Stimulated activated naive B cell treated with anti-CD40 and anti-IgM and Interleukin-4, amounts not matched to agents 10 μg/mL and 1 μg/mL and 100 μg/mL, for 72 hours (primary cell): ENCODE measurements around the gene IL27RA.
"Not testable (repeated sequence)": the region's sequence is repeated elsewhere in the genome, so short reads cannot be mapped to it uniquely, and the experiment has no call there.

Source experiments
- ATAC-seq, 2 donors: fragments of 150-1000 bp; cut with Tn5 transposase; replicated peaks; 2 replicates each; pipeline ENCODE4 v1.10.0; 2021; ENCODE audit warnings: moderate library complexity in 1 of 2
- DNase-seq: peaks from one replicate; pipeline ENCODE4 v3.0.0; 2021
- H3K27ac Mint-ChIP-seq: one replicate; pipeline ENCODE4 v1.8.0; 2022; ENCODE audit warnings: mild to moderate bottlenecking, mixed read lengths
- H3K27me3 Mint-ChIP-seq, 2 donors: one replicate each; pipeline ENCODE4 v1.8.0; 2022; ENCODE audit warnings: mixed read lengths in 2 of 2
- H3K36me3 Mint-ChIP-seq, 2 donors: one replicate each; pipeline ENCODE4 v1.8.0; 2022; ENCODE audit warnings: mixed read lengths in 2 of 2, mild to moderate bottlenecking in 1 of 2
- H3K4me1 Mint-ChIP-seq, 2 donors: one replicate each; pipeline ENCODE4 v1.8.0; 2022; ENCODE audit warnings: mixed read lengths in 2 of 2, mild to moderate bottlenecking in 1 of 2
- H3K4me3 Mint-ChIP-seq, 2 donors: one replicate each; pipeline ENCODE4 v1.8.0; 2022; ENCODE audit warnings: mild to moderate bottlenecking in 2 of 2, mixed read lengths in 2 of 2, moderate library complexity in 1 of 2
- H3K9me3 Mint-ChIP-seq, 2 donors: one replicate each; pipeline ENCODE4 v1.8.0; 2022; ENCODE audit warnings: mixed read lengths in 2 of 2, mild to moderate bottlenecking in 1 of 2

IL27RA gene

DNA sequence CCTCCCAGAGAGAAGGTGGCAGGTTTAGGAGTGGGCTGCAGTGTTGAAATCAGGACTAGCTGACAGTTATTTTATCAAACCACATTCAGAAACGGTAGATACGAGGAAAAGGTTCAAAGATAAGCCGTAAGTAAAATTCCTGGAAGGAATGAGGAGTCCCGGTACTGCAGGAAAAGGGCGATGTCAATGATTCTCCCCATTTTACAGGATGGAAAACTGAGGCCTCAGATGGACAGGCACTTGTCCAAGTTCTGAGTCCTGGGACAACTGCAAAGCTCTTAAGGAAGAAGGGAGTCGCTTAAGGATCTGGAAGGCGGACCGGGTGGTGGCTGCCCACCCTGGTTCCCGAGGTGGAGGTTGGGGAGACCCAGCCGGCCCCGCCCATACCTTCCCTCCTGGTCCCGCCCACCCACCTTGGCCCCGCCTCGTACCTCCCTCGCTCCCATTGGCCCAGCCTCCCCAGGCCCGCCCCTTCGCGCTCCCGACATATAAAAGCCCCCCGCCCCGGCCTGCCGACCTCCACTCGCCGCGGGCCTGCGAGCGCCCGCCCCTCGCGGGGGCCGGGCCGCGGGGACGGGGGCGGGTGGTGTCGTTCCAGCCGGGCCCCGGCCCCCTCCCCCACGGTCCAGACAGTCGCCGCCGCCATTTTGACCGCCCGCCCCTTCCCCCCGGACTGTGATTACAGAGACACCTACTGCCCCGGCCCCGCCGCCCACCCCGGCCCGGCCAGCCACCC lies 26.0 kb upstream of the IL27RA start:
- no peaks in the 10 kb centered on the region for H3K9me3 Mint-ChIP-seq
- peak; percentile 44 to 59 for ATAC-seq
- peak; percentile 76 for DNase-seq
- no peaks in the 10 kb centered on the region for H3K27me3 Mint-ChIP-seq
- H3K4me3 Mint-ChIP-seq: peak overlapping the region; percentile 88 to 89
- H3K4me1 Mint-ChIP-seq: peaks cover 38 to 57% of the 10 kb centered on the region in 2 donors
- peaks cover 3 to 4% of the 10 kb centered on the region in 2 donors for H3K36me3 Mint-ChIP-seq
- peak overlapping the region; percentile 92 for H3K27ac Mint-ChIP-seq

DNA sequence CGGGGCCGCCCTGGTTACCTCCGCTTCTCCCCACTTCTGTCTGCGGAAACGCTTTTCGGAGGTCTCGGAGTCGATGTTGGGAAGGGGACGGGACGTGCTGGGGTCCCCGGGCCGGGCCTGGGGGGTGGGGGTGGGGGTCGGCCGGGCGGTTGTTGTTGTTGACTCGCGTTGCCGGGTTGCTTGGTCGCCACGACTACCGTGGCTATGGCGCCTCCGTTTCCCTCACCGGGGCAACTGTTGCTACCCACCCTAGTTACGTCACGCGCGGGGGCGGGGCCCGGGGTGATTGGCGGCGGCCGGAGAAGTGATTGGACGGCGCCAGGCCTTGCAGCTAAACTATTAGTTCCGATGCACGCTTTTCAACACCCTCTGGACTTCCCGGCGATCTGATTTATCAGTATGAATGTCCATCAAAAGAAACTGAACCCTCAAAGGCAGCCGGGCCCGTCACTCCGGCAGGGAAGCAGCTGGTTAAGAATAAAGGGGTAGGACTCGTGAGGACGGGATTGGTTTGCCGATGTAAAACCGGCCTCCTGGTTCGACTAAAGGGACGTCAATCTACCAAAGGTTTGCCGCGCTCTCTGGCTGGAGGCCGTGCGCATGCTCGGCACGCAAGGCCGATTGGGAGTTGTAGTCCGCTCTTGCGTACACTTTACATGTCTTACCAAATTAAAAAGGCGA lies 25.3 kb upstream of the IL27RA start, which contains the start of gene RFX1:
TSS of gene RFX1 (minus strand) at position 236 of the 681 bp plus-strand sequence. CDS start 12,477 bp downstream, outside the sequence.
- H3K4me3 Mint-ChIP-seq: peak within 1 kb of the TSS; percentile 88 to 89
- no peaks in the 10 kb centered on the region for H3K9me3 Mint-ChIP-seq
- DNase-seq: peak; percentile 99
- no peaks in the 10 kb centered on the region for H3K27me3 Mint-ChIP-seq
- peaks cover 33 to 50% of the 10 kb centered on the region in 2 donors for H3K4me1 Mint-ChIP-seq
- ATAC-seq: peak; percentile 83 to 84
- H3K36me3 Mint-ChIP-seq: peaks cover 0 to 3% of the 10 kb centered on the region in 2 donors
- peak within 1 kb of the TSS; percentile 99 for H3K27ac Mint-ChIP-seq

DNA sequence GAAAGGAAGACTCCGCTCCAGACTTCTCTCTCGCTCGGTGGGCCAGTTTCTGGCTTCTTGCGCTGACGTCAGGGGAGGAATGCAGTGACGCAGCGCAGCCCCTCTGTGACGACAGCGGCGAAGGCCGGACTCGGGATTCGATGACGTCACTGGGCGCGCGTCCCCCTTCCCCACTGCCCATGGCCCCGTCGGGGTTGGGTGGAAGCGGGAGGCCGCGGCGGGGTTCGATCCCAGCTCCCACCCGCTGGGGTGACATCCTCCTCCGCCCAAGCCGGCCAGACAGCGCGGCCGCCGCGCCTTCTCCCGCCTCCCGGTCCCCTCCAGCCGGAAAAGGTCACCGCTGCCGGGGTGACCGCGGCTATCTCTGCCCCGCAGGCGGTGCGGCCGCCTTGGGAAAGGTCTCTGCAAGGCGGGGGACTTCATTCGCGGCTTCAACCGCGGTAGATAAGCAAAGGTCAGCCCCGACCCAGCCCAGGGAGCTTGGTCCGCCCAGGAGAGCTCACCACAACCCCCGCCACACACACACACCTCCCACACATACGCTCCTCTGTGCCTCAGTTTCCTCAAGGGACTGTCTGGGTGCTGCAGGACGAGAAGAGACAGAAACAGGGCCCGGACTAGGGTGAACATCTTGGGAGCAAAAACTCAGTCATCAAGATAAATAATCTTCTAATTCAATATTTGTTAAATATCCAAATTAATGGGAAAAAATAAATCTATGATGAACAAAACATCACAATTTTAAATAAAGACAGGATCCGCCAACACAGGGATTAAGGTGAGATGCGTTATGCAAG lies 24.6 kb upstream of the IL27RA start:
- DNase-seq (no peak), ATAC-seq (peak; percentile 26 to 35)
- peaks cover 0 to 3% of the 10 kb centered on the region in 2 donors for H3K36me3 Mint-ChIP-seq
- H3K4me1 Mint-ChIP-seq: peaks cover 32 to 45% of the 10 kb centered on the region in 2 donors
- peak overlapping the region; percentile 88 to 89 for H3K4me3 Mint-ChIP-seq
- no peaks in the 10 kb centered on the region for H3K9me3 Mint-ChIP-seq
- H3K27me3 Mint-ChIP-seq: no peaks in the 10 kb centered on the region
- peak overlapping the region; percentile 99 for H3K27ac Mint-ChIP-seq

DNA sequence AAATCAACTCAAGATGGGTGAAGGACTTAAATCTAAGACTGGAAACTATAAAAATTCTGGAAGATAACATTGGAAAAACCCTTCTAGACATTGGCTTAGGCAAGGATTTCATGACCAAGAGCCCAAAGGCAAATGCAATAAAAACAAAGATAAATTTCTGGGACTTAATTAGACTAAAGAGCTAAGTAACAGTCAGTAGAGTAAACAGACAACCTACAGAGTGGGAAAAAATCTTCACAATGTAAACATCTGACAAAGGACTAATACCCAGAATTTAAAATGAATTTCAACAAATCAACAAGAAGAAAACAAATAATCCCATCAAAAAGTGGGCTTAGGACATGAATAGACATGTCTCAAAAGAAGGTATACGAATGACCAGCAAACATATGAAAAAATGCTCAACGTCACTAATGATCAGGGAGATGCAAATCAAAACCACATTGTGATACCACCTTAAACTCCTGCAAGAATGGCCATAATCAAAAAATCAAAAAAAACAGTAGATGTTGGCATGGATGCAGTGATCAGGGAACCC lies 19.1 kb upstream of the IL27RA start:
- H3K27me3 Mint-ChIP-seq: no peaks in the 10 kb centered on the region
- H3K4me1 Mint-ChIP-seq: peaks cover 10 to 19% of the 10 kb centered on the region in 2 donors
- H3K36me3 Mint-ChIP-seq: no peaks in the 10 kb centered on the region
- H3K27ac Mint-ChIP-seq: no peak overlapping the region
- H3K9me3 Mint-ChIP-seq: no peaks in the 10 kb centered on the region
- no peak for DNase-seq
- ATAC-seq: no peak
- no peak overlapping the region for H3K4me3 Mint-ChIP-seq

DNA sequence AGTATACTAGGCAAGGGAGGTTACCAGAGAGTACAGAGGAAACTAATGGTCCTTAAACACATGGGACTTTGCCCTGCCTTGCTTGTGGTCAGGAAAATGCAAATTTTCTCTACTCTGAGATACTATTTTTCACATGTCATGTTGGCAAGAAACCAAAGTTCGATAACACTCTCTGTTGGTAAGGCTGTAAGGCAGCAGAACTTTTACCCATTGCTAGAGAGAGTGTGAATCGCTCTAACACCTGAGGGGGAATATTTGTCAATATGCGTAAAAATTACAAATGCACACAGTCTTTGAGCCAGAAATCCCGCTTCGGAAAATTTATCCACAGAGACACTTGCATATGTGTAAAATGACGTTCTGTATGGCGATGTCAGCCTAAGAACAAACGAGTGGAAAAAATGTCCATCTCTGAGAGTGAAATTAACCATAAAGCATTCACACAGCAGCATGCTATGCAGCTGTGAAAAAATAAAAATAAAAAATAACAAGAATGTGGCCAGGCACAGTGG lies 16.0 kb upstream of the IL27RA start:
- ATAC-seq (peak; percentile 92 to 94), DNase-seq (no peak)
- no peaks in the 10 kb centered on the region for H3K27me3 Mint-ChIP-seq
- H3K36me3 Mint-ChIP-seq: no peaks in the 10 kb centered on the region
- H3K4me3 Mint-ChIP-seq: peak overlapping the region in 1 of 2 donors; percentile 14
- no peaks in the 10 kb centered on the region for H3K9me3 Mint-ChIP-seq
- peak overlapping the region; percentile 34 for H3K27ac Mint-ChIP-seq
- peaks cover 15 to 32% of the 10 kb centered on the region in 2 donors for H3K4me1 Mint-ChIP-seq

DNA sequence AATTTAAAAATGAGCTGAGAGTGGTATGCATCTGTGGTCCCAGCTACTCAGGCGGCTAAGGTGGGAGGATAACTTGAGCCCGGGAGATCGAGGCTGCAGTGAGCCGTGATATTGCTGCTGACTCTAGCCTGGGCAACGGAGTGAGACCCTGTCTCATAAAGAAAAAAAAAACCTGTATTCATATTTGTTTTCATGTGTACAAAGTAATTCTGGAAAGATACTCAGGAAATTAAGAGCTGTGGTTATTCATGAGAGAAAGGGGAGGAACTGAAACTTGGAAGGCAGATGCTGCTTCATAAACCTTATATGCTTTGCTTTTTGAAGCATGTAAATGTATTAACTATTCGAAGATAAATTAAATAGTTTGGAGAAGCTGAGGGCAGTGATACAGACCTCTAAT lies 12.5 kb upstream of the IL27RA start:
- H3K27me3 Mint-ChIP-seq: no peaks in the 10 kb centered on the region
- H3K27ac Mint-ChIP-seq: peak overlapping the region; percentile 10
- no peaks in the 10 kb centered on the region for H3K9me3 Mint-ChIP-seq
- peak overlapping the region; percentile 57 to 68 for H3K4me3 Mint-ChIP-seq
- DNase-seq: no peak
- H3K36me3 Mint-ChIP-seq: no peaks in the 10 kb centered on the region
- peaks cover 23 to 46% of the 10 kb centered on the region in 2 donors for H3K4me1 Mint-ChIP-seq
- peak; percentile 40 to 51 for ATAC-seq

DNA sequence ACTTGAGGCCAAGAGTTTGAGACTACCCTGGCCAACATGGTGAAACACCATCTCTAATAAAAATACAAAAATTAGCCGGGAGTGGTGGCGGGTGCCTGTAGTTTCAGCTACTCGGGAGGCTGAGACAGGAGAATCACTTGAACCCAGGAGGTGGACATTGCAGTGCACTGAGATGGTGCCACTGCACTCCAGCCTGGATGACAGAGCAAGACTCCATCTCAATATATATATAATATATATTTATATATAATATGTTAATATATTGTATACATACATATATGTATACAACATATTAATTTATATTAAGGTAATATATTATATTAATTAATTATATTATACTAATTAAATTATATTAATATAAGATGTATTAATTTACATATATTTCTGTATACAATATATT lies 11.8 kb upstream of the IL27RA start:
- peaks cover 21 to 41% of the 10 kb centered on the region in 2 donors for H3K4me1 Mint-ChIP-seq
- not testable (repeated sequence) for H3K4me3 Mint-ChIP-seq, DNase-seq, H3K27me3 Mint-ChIP-seq, H3K36me3 Mint-ChIP-seq, H3K9me3 Mint-ChIP-seq, H3K27ac Mint-ChIP-seq, ATAC-seq

DNA sequence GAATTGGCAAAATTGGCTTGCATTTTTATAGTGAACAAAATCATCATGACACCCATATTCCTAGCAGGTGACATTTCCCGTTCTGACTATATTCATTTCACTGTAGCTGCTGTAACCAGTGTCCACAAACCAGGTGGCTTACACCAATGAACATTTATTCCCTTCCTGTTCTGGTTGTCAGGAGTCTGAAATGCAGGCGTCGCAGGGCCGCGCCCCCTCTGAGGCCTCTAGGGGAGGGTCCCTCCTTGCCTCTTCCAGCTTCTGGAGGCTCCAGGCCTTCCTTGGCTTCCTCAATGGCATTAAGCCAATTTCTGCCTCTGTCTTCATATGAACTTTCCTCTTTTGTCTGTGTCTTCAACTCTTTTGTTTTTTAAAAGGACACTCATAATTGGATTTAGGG lies 10.1 kb upstream of the IL27RA start:
- peaks cover 18 to 34% of the 10 kb centered on the region in 2 donors for H3K4me1 Mint-ChIP-seq
- H3K4me3 Mint-ChIP-seq: no peak overlapping the region
- H3K27ac Mint-ChIP-seq: no peak overlapping the region
- H3K27me3 Mint-ChIP-seq: no peaks in the 10 kb centered on the region
- H3K9me3 Mint-ChIP-seq: no peaks in the 10 kb centered on the region
- DNase-seq (no peak), ATAC-seq (no peak)
- H3K36me3 Mint-ChIP-seq: no peaks in the 10 kb centered on the region

DNA sequence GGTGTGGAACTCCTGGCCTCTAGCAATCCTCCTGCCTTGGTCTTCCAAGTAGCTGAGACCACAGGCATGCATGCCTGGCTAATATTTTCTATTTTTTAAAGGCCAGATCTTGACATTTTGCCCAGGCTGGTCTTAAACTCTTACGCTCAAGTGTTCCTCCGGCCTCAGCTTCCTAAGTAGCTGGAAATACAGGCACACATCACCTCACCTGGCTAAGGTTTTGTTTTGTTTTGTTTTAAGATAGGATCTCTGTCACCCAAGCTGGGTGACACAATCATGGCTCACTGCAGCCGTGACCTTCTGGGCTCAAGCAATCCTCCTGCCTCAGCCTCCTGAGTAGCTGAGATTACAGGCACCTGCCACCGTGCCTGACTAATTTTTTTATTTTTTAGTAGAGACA lies 9.1 kb upstream of the IL27RA start:
- no peak overlapping the region for H3K27ac Mint-ChIP-seq
- H3K36me3 Mint-ChIP-seq: no peaks in the 10 kb centered on the region
- no peak for DNase-seq

DNA sequence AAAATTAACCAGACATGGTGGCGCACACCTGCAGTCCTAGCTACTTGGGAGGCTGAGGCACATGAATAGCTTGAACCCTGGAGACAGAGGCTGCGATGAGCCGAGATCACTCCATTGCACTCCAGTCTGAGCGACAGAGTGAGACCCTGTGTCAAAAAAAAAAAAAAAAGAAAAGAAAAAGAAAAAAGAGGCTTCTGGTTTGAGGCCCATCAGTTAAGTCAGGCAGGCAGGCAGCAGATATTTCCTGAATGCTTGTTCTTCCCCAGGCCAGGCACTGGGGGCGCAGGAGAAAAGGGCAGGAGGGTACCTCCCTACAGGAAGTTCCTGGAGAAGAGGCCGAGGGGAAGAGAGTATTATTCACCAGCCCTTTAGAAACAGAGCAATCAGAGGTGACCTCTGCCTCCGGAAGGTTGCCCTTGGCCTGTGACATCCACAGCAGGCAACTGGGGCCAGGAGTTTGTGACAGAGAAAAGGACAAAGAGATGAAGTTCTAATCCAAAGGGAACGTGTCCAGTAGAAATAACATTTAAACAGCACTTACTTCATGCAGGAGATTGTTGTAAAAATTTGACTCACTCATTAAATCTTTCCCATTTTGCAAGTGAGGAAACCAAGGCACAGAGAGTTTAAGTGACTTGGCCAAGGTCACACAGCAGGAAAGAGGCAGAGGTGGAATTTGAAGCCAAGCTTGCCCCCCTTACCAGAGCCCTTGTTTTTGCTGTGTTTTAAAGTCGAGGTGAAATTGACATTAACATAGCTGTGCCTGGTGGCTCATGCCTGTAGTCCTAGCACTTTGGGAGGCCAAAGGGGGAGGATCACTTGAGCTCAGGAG lies 7.9 kb upstream of the IL27RA start:
- ATAC-seq (peak; percentile 63 to 69), DNase-seq (no peak)
- Mint-ChIP-seq H3K36me3 (no peaks in the 10 kb centered on the region), H3K4me1 (peaks cover 20 to 34% of the 10 kb centered on the region in 2 donors), H3K4me3 (no peak overlapping the region), H3K27ac (peak overlapping the region; percentile 81), H3K9me3 (no peaks in the 10 kb centered on the region), H3K27me3 (no peaks in the 10 kb centered on the region)

More for the DNA sequence above, 9.1 kb upstream of the IL27RA start:
- H3K27me3 Mint-ChIP-seq: no peaks in the 10 kb centered on the region
- H3K4me3 Mint-ChIP-seq: no peak overlapping the region
- H3K9me3 Mint-ChIP-seq: no peaks in the 10 kb centered on the region
- no peak for ATAC-seq
- H3K4me1 Mint-ChIP-seq: peaks cover 18 to 34% of the 10 kb centered on the region in 2 donors

DNA sequence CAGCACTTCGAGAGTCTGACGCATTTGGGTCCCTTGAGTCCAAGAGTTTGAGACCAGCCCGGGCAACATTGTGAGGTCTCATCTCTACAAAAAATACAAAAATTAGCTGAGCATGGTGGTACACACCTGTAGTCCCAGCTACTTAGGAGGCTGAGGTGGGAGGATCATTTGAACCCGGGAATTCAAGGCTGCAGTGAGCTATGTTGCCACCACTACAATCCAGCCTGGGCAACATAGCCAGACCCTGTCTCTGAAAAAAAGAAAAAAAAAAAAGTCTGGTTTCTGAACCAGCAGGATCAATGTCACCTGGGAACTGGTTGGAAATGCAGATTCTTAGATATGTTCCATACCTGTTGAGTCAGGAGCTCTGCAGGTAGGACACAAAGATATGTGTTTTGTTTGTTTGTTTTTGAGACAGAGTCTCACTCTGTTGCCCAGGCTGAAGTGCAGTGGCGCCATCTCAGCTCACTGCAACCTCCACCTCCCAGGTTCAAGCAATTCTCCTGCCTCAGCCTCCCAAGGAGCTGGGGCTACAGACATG lies 4.8 kb upstream of the IL27RA start:
- DNase-seq: not testable (repeated sequence)

DNA sequence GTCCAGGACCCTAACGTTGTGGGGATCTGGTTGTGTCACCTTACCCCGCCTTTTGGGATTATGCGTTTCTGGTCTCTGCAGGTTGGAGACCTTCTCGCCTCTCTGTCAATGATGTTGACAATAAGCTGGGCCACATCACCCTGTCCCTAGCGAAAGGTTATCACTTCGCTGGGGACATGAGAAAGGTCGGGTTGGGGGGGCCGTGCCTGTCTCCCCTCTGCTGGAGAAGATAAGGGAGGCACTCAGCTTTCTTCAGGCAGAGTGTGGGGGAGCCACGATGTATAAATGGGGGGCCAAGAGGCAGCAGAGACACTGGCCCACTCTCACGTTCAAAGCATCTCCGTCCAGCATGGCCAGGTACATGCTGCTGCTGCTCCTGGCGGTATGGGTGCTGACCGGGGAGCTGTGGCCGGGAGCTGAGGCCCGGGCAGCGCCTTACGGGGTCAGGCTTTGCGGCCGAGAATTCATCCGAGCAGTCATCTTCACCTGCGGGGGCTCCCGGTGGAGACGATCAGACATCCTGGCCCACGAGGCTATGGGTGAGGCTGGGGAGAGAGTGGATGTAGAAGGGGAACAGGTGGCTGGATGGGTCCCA lies 3.6 kb upstream of the IL27RA start, which contains the start of gene RLN3:
TSS of gene RLN3 (plus strand) at position 293 of the 595 bp plus-strand sequence. CDS start at position 350, 57 bp downstream.
- no peak for ATAC-seq
- H3K27ac Mint-ChIP-seq: no peak within 1 kb of the TSS
- no peak for DNase-seq
- H3K4me1 Mint-ChIP-seq: peaks cover 28 to 44% of the 10 kb centered on the region in 2 donors
- H3K9me3 Mint-ChIP-seq: no peaks in the 10 kb centered on the region
- no peak within 1 kb of the TSS for H3K4me3 Mint-ChIP-seq
- peaks cover 0 to 1% of the 10 kb centered on the region in 2 donors for H3K36me3 Mint-ChIP-seq
- no peaks in the 10 kb centered on the region for H3K27me3 Mint-ChIP-seq

More for the DNA sequence above, 4.8 kb upstream of the IL27RA start:
- not testable (repeated sequence) for H3K9me3 Mint-ChIP-seq, ATAC-seq, H3K27me3 Mint-ChIP-seq, H3K4me3 Mint-ChIP-seq, H3K36me3 Mint-ChIP-seq, H3K27ac Mint-ChIP-seq
- H3K4me1 Mint-ChIP-seq: peaks cover 23 to 39% of the 10 kb centered on the region in 2 donors
